Neural progenitor cell (in vitro differentiated cells): Measurements from ENCODE around the gene S100A2.
"Not testable (repeated sequence)": the region's sequence is repeated elsewhere in the genome, so short reads cannot be mapped to it uniquely, and the experiment has no call there.

Experiments
- CTCF ChIP-seq: fragments of 200-600 bp; sonication (generic); IDR thresholded peaks from 2 replicates; pipeline ENCODE4 v1.5.1; 2017; ENCODE audit warnings: antibody characterized with exemption, mild to moderate bottlenecking
- EZH2 ChIP-seq: fragments of 200-600 bp; sonication (generic); IDR thresholded peaks from 2 replicates; pipeline ENCODE4 v1.6.1; 2017; ENCODE audit warnings: antibody characterized with exemption, mild to moderate bottlenecking, moderate library complexity

- not testable (repeated sequence) for TF ChIP-seq CTCF, EZH2
Measured at GRCh38 chr1:153522353-153523048, 43.1 kb downstream of the S100A2 start.
